HepG2 (cell line): ENCODE measurements around the gene NT5DC1. TPM values are rescaled to one million over a fixed set of nuclear protein-coding genes. Genes with fewer than 3 reads are reported as not detected.

Experiments
- ATAC-seq: fragments of 200-7000 bp; cut with Tn5 transposase; 3 replicates; pipeline ENCODE4 v1.9.1; 2020; ENCODE audit warnings: mild to moderate bottlenecking, moderate library complexity
- BruUV-seq: library from RNA; stranded (reverse); fragments of 400-500 nt; replicated peaks from 2 replicates; lab custom pipeline; 2021; lab: Mats Ljungman, UMichigan
- CTCF ChIA-PET: fragments of 300-600 bp; formaldehyde crosslinking; extraction: SDS; loops from one replicate; lab custom pipeline; 2021; ENCODE audit warnings: low total read pairs, inconsistent platforms, low intra/inter-chr PET ratio; lab: Yijun Ruan, JAX
- POLR2A ChIA-PET: fragments of 350-600 bp; sonication (Branson Sonifier 250); formaldehyde crosslinking; loops from one replicate; lab custom pipeline; 2020; ENCODE audit warnings: antibody characterized with exemption, inconsistent platforms; lab: Yijun Ruan, JAX
- DNase-seq: peaks from one replicate; pipeline ENCODE4 v3.0.0-alpha.2; 2015; ENCODE audit warnings: low spot score
- FAIRE-seq: peaks from 3 replicates; lab custom pipeline; 2011; peaks lifted over from hg19 to GRCh38; lab: Jason Lieb, UNC
- H2AFZ ChIP-seq: one replicate; pipeline ENCODE4 v1.6.1; 2011; ENCODE audit warnings: low read length, inconsistent platforms
- H3K27ac ChIP-seq: fragments of 300-600 bp; 3 replicates; pipeline ENCODE4 v1.8.0; 2011; ENCODE audit warnings: mixed run types, mild to moderate bottlenecking, mixed read lengths, low read length, inconsistent platforms; ENCODE audit not compliant: insufficient read depth; ENCODE audit errors: extremely low read length
- H3K27me3 ChIP-seq, 2 experiments: fragments of 200-600 bp in 1 of 2; 2 replicates in 1 of 2; 3 replicates in 1 of 2; pipeline versions ENCODE4 v1.6.0 to v1.8.0; 2011; ENCODE audit warnings: low read length in 2 of 2, mild to moderate bottlenecking in 2 of 2, moderate library complexity in 2 of 2, inconsistent platforms in 1 of 2; ENCODE audit not compliant: insufficient read depth in 2 of 2, control insufficient read depth in 1 of 2
- H3K36me3 ChIP-seq, 2 experiments: fragments of 200-600 bp in 1 of 2; replicated peaks in 1 of 2; 2 replicates in 1 of 2; 3 replicates in 1 of 2; pipeline versions ENCODE4 v1.5.1 to v1.8.0; 2011; ENCODE audit warnings: low read length in 2 of 2, inconsistent platforms in 1 of 2; ENCODE audit not compliant: insufficient read depth in 2 of 2, control insufficient read depth in 1 of 2
- H3K4me1 ChIP-seq: 2 replicates; pipeline ENCODE4 v1.5.1; 2012; ENCODE audit warnings: low read length, inconsistent platforms; ENCODE audit not compliant: insufficient read depth
- H3K4me2 ChIP-seq: 2 replicates; pipeline ENCODE4 v1.6.0; 2011; ENCODE audit warnings: low read depth, low read length, inconsistent platforms
- H3K4me3 ChIP-seq, 3 experiments: fragments of 200-600 bp in 1 of 3; sonication (generic), shearing (Covaris generic) in 1 of 3; replicated peaks in 1 of 3; 2 replicates each; pipeline ENCODE4 v1.5.1; 2011 to 2016; ENCODE audit warnings: low read length in 3 of 3, inconsistent platforms in 2 of 3, low read depth in 2 of 3, mild to moderate bottlenecking in 2 of 3, control low read depth in 1 of 3, mixed read lengths in 1 of 3; ENCODE audit not compliant: insufficient read depth in 1 of 3
- H3K79me2 ChIP-seq: one replicate; pipeline ENCODE4 v1.6.1; 2011; ENCODE audit warnings: low read length, inconsistent platforms; ENCODE audit not compliant: insufficient read depth
- H3K9ac ChIP-seq: 2 replicates; pipeline ENCODE4 v1.6.0; 2011; ENCODE audit warnings: mild to moderate bottlenecking, low read depth, low read length, inconsistent platforms; ENCODE audit not compliant: insufficient read depth
- H3K9me3 ChIP-seq: 2 replicates; pipeline ENCODE4 v1.5.1; 2012; ENCODE audit warnings: mild to moderate bottlenecking, low read length
- H4K20me1 ChIP-seq: 2 replicates; pipeline ENCODE4 v1.6.0; 2011; ENCODE audit warnings: inconsistent platforms, mild to moderate bottlenecking, low read length, moderate library complexity; ENCODE audit not compliant: insufficient read depth
- DMAP1 ChIP-seq: IDR thresholded peaks from 2 replicates; pipeline ENCODE4 v1.6.1; 2016
- FUBP1 ChIP-seq: sonication (generic); formaldehyde crosslinking; IDR thresholded peaks from 2 replicates; pipeline ENCODE4 v1.5.1; 2020; ENCODE audit warnings: missing genetic modification reagents, mild to moderate bottlenecking, borderline replicate concordance
- HMG20A ChIP-seq: IDR thresholded peaks from 2 replicates; pipeline ENCODE4 v1.6.1; 2016; ENCODE audit warnings: borderline replicate concordance
- HOXA5 ChIP-seq: sonication (generic); formaldehyde crosslinking; IDR thresholded peaks from 2 replicates; pipeline ENCODE4 v1.4.0; 2020; ENCODE audit warnings: missing genetic modification reagents
- IRF9 ChIP-seq: sonication (generic); formaldehyde crosslinking; IDR thresholded peaks from 2 replicates; pipeline ENCODE4 v1.8.0; 2022; ENCODE audit warnings: missing genetic modification reagents, mild to moderate bottlenecking, borderline replicate concordance
- IRX3 ChIP-seq: sonication (generic); formaldehyde crosslinking; IDR thresholded peaks from 2 replicates; pipeline ENCODE4 v1.8.1; 2023; ENCODE audit warnings: mild to moderate bottlenecking, low read depth, missing genetic modification reagents, borderline replicate concordance
- KAT2B ChIP-seq: fragments of 150-350 bp; IDR thresholded peaks from 2 replicates; pipeline ENCODE4 v1.6.1; 2014; ENCODE audit warnings: low read depth, low read length, borderline replicate concordance
- KMT2B ChIP-seq: IDR thresholded peaks from 2 replicates; pipeline ENCODE4 v1.6.1; 2016; ENCODE audit warnings: missing genetic modification reagents, missing compliant biosample characterization
- MAFK ChIP-seq, 2 experiments: IDR thresholded peaks in 1 of 2; conservative IDR thresholded peaks in 1 of 2; 2 replicates each; pipeline ENCODE4 v1.6.1; 2011; ENCODE audit warnings: improper control_type of control experiment in 2 of 2, low read length in 2 of 2
- NFATC3 ChIP-seq: sonication (generic); formaldehyde crosslinking; IDR thresholded peaks from 2 replicates; pipeline ENCODE4 v1.5.1; 2020; ENCODE audit warnings: mild to moderate bottlenecking, missing genetic modification reagents
- PAWR ChIP-seq: sonication (generic); formaldehyde crosslinking; IDR thresholded peaks from 2 replicates; pipeline ENCODE4 v1.4.0; 2020; ENCODE audit warnings: missing genetic modification reagents, mild to moderate bottlenecking, borderline replicate concordance
- RELA ChIP-seq: sonication (generic); formaldehyde crosslinking; IDR thresholded peaks from 2 replicates; pipeline ENCODE4 v1.4.0; 2020; ENCODE audit warnings: missing genetic modification reagents
- SIN3B ChIP-seq: fragments of 150-350 bp; IDR thresholded peaks from 2 replicates; pipeline ENCODE4 v1.6.1; 2014; ENCODE audit warnings: low read length
- SUZ12 ChIP-seq: fragments of 150-350 bp; IDR thresholded peaks from 2 replicates; pipeline ENCODE4 v1.6.1; 2014; ENCODE audit warnings: low read depth, low read length
- XRCC5 ChIP-seq: fragments of 200-400 bp; formaldehyde crosslinking; optimal IDR thresholded peaks from 2 replicates; pipeline ENCODE3; 2017; ENCODE audit warnings: mild to moderate bottlenecking, low read length
- ZNF18 ChIP-seq: sonication (generic); formaldehyde crosslinking; IDR thresholded peaks from 2 replicates; pipeline ENCODE4 v1.8.0; 2022; ENCODE audit warnings: mild to moderate bottlenecking, missing genetic modification reagents; ENCODE audit not compliant: insufficient replicate concordance
- ZNF264 ChIP-seq: sonication (generic); formaldehyde crosslinking; IDR thresholded peaks from 2 replicates; pipeline ENCODE4 v1.4.0; 2020; ENCODE audit warnings: missing genetic modification reagents
- ZNF557 ChIP-seq: sonication (generic); formaldehyde crosslinking; IDR thresholded peaks from 2 replicates; pipeline ENCODE4 v1.4.0; 2020; ENCODE audit warnings: missing genetic modification reagents
- ZNF562 ChIP-seq: sonication (generic); formaldehyde crosslinking; IDR thresholded peaks from 2 replicates; pipeline ENCODE4 v1.8.0; 2022; ENCODE audit warnings: missing genetic modification reagents, borderline replicate concordance
- ZNF564 ChIP-seq: sonication (generic); formaldehyde crosslinking; IDR thresholded peaks from 2 replicates; pipeline ENCODE4 v1.8.1; 2023; ENCODE audit warnings: mild to moderate bottlenecking, missing genetic modification reagents
- WGBS: methylation state at CpG from one replicate; pipeline ENCODE4 v1.1.6; 2017; ENCODE audit warnings: low lambda C conversion rate; 5-methylcytosine and 5-hydroxymethylcytosine counted together
- in situ Hi-C: cut with HindIII; loops from 2 replicates; pipeline ENCODE4 v1.10.0; 2017; ENCODE audit warnings: low pct_unique_long_range_greater_than_20kb; ENCODE audit not compliant: extremely low pct_ligation_motif_present
- intact Hi-C: fragments of 100-400 bp; cut with micrococcal nuclease; formaldehyde crosslinking; loops from one replicate; pipeline ENCODE4 v1.10.0; 2022; ENCODE audit not compliant: unreplicated experiment
- polyA plus RNA-seq, 8 experiments: library from polyadenylated mRNA; depleted of rRNA in 3 of 8; stranded (reverse) in 7 of 8; unstranded in 1 of 8; fragments of >200 nt; fragmentation: Illumina TruSeq in 4 of 8; extraction: Trizol in 4 of 8; gene quantifications; 2 replicates each; pipeline versions ENCODE4 v1.2.1 to v1.2.3, GENCODE V29; 2011 to 2016; ENCODE audit warnings: low read depth in 4 of 8, missing spikeins in 1 of 8, mixed read lengths in 1 of 8; ENCODE audit not compliant: insufficient read depth in 1 of 8
- total RNA-seq, 5 experiments: library from RNA; depleted of rRNA; stranded (reverse); fragments of >200 nt; fragmentation: Illumina TruSeq; extraction: Trizol; gene quantifications; 2 replicates each; pipeline ENCODE4 v1.2.3, GENCODE V29; 2016; ENCODE audit warnings: low read depth in 1 of 5

Gene NT5DC1
- total and polyA plus RNA-seq, 2 of the 13 experiments (the other 11 are each of a cell fraction or from before 2014, with no cell fraction given), result 27.0 to 56.1 TPM

- TF ChIP-seq PAWR (CRISPR knock-in tag), result no peak
- TF ChIP-seq RELA (CRISPR knock-in tag), result no peak
- no peak for TF ChIP-seq XRCC5
- TF ChIP-seq ZNF264 (CRISPR knock-in tag), result no peak
- no peak for TF ChIP-seq ZNF18 (CRISPR knock-in tag)
- TF ChIP-seq DMAP1 (CRISPR knock-in tag), result no peak
- TF ChIP-seq KAT2B, result peak; percentile 84
- no peak for TF ChIP-seq IRF9
- TF ChIP-seq KMT2B (CRISPR knock-in tag), result no peak
- TF ChIP-seq, all 625 proteins: peak for 21
These were observed 152.5 kb downstream of the NT5DC1 start (continued) for GRCh38 chr6:116253188-116253504.

GRCh38 chr6:116253505-116254296, 153.0 kb downstream of the NT5DC1 start, which contains the start of gene TSPYL4:
Gene TSPYL4 (minus strand): TSS chr6:116254075. CDS start chr6:116254008, 67 bp downstream.
- Histone ChIP-seq H3K27ac (peak within 1 kb of the TSS; percentile 78), H3K79me2 (peaks cover 22% of the 10 kb centered on the region), H3K9me3 (no peaks in the 10 kb centered on the region), H2AFZ (peak within 1 kb of the TSS; percentile 38), H3K36me3 (0 out of 5 replicates have a peak, but pooled peaks cover 0 to 2% of the 10 kb centered on the region in 2 experiments), H3K9ac (peak within 1 kb of the TSS; percentile 76), H3K27me3 (no peaks in the 10 kb centered on the region), H3K4me1 (peaks cover 54% of the 10 kb centered on the region), H3K4me3 (peak within 1 kb of the TSS; percentile 86 to 92 (median 89)), H4K20me1 (no peaks in the 10 kb centered on the region), H3K4me2 (peak within 1 kb of the TSS; percentile 92)
- FAIRE-seq, result peak; percentile 95
- TSS peak; percentile 64 for BruUV-seq
- POLR2A ChIA-PET, result interaction anchor here (0.6 to 3.3 kb wide), 10 partner anchors 8 to 317 kb away, joined by 3 to 24 read pairs (median 4); partner anchors contain the start of genes RWDD1 and TSPYL1
- in situ Hi-C loops, result no loop called here
- peak; percentile 95 for DNase-seq
- intact Hi-C loops, result loop anchor here (1.0 to 10.0 kb wide), 4 partner anchors 15 to 1424 kb away; partner anchors contain the start of genes DCBLD1, NUS1 and TSPYL1
- WGBS, result under 1% methylated on average over 42 of the region's 53 CpGs
- ATAC-seq, result peak; percentile 95
- CTCF ChIA-PET, result no interaction called here
- no peak for TF ChIP-seq SIN3B
- TF ChIP-seq ZNF564 (CRISPR knock-in tag), result no peak
- TF ChIP-seq HOXA5, result 0 out of 2 replicates have a peak, but pooled peaks have one; percentile 24
- no peak for TF ChIP-seq ZNF562 (CRISPR knock-in tag)
- no peak for TF ChIP-seq NFATC3 (CRISPR knock-in tag)
- no peak for TF ChIP-seq MAFK (conservative IDR thresholded peaks at IDR 0.05 in 1 of 2, IDR thresholded peaks at IDR 0.05 in 1 of 2; ENCODE audit: low read length in 2 of 2)
- TF ChIP-seq ZNF557 (CRISPR knock-in tag), result no peak
- 0 out of 2 replicates have a peak, but pooled peaks have one; percentile 58 for TF ChIP-seq IRX3 (CRISPR knock-in tag)
- no peak; the same call in 1 of the 2 replicates for TF ChIP-seq FUBP1 (CRISPR knock-in tag)
- TF ChIP-seq SUZ12, result no peak
- TF ChIP-seq HMG20A (CRISPR knock-in tag), result 0 out of 2 replicates have a peak, but pooled peaks have one; percentile 56
